Measurements from ENCODE around the gene CASP2.
"Not testable (repeated sequence)": the region's sequence is repeated elsewhere in the genome, so short reads cannot be mapped to it uniquely, and the experiment has no call there.

Gene CASP2

GRCh38 chr7:143264196-143264568 lies 24.0 kb upstream of the CASP2 start:
- DNase-seq (ENCODE audit: low read depth in 2 of 2), result not testable (repeated sequence)

- no peak for DNase-seq (ENCODE audit: low read depth in 2 of 2)
Observed at GRCh38 chr7:143265017-143265693, 23.0 kb upstream of the CASP2 start.

GRCh38 chr7:143269251-143269650 lies 18.9 kb upstream of the CASP2 start:
- no peak for DNase-seq (ENCODE audit: low read depth in 2 of 2)

- DNase-seq (ENCODE audit: low read depth in 2 of 2), result no peak
Observed at GRCh38 chr7:143271240-143271639, 16.9 kb upstream of the CASP2 start.

GRCh38 chr7:143272871-143273270 lies 15.3 kb upstream of the CASP2 start:
- no peak for DNase-seq (ENCODE audit: low read depth in 2 of 2)

- DNase-seq (ENCODE audit: low read depth in 2 of 2), result no peak
Observed at GRCh38 chr7:143279186-143280098, 8.7 kb upstream of the CASP2 start.

- no peak for DNase-seq (ENCODE audit: low read depth in 2 of 2)
Observed at GRCh38 chr7:143280160-143280559, 8.0 kb upstream of the CASP2 start.

GRCh38 chr7:143280566-143280965 lies 7.6 kb upstream of the CASP2 start:
- no peak for DNase-seq (ENCODE audit: low read depth in 2 of 2)

GRCh38 chr7:143281529-143281928 lies 6.6 kb upstream of the CASP2 start:
- no peak for DNase-seq (ENCODE audit: low read depth in 2 of 2)

- no peak for DNase-seq (ENCODE audit: low read depth in 2 of 2)
Observed at GRCh38 chr7:143282124-143282523, 6.0 kb upstream of the CASP2 start.

GRCh38 chr7:143283381-143283780 lies 4.8 kb upstream of the CASP2 start:
- no peak for DNase-seq (ENCODE audit: low read depth in 2 of 2)

- DNase-seq (ENCODE audit: low read depth in 2 of 2), result no peak
Observed at GRCh38 chr7:143284591-143285469, 3.3 kb upstream of the CASP2 start, which contains the start of gene TMEM139. TSS of gene TMEM139 (plus strand) at chr7:143284958. CDS start at chr7:143285958, 1,000 bp downstream.

GRCh38 chr7:143285470-143285778 lies 2.7 kb upstream of the CASP2 start:
- DNase-seq (ENCODE audit: low read depth in 2 of 2), result no peak

- no peak for DNase-seq (ENCODE audit: low read depth in 2 of 2)
Observed at GRCh38 chr7:143285806-143286521, 2.2 kb upstream of the CASP2 start.

GRCh38 chr7:143286522-143286890 lies 1.6 kb upstream of the CASP2 start:
- DNase-seq (ENCODE audit: low read depth in 2 of 2), result no peak

- no peak for DNase-seq (ENCODE audit: low read depth in 2 of 2)
Observed at GRCh38 chr7:143287339-143287934, 714 bp upstream of the CASP2 start.

- DNase-seq (ENCODE audit: low read depth in 2 of 2), result no peak
Observed at GRCh38 chr7:143288836-143289235, 685 bp downstream of the CASP2 start.

- DNase-seq (ENCODE audit: low read depth in 2 of 2), result no peak
Observed at GRCh38 chr7:143289421-143289820, 1.3 kb downstream of the CASP2 start.

GRCh38 chr7:143289888-143290287 lies 1.7 kb downstream of the CASP2 start:
- DNase-seq (ENCODE audit: low read depth in 2 of 2), result not testable (repeated sequence)

GRCh38 chr7:143290293-143290692 lies 2.1 kb downstream of the CASP2 start:
- no peak for DNase-seq (ENCODE audit: low read depth in 2 of 2)

GRCh38 chr7:143292876-143293275 lies 4.7 kb downstream of the CASP2 start:
- no peak for DNase-seq (ENCODE audit: low read depth in 2 of 2)

Measured in stimulated activated CD8-positive, alpha-beta memory T cell treated with anti-CD3 and anti-CD28 coated beads, Interleukin-15, amount 100 ng/mL, for 4 hours (primary cell).